Thoracic aorta (tissue), 2 donors: ENCODE measurements around the gene DNAL4. TPM values are rescaled to one million over a fixed set of nuclear protein-coding genes. Genes with fewer than 3 reads are reported as not detected.

Experiments
- ATAC-seq: fragments of 150-250 bp; one replicate; pipeline ENCODE4 v1.8.0; 2017; ENCODE audit warnings: low read depth; ENCODE audit not compliant: insufficient number of reproducible peaks, low FRiP score
- DNase-seq: peaks from one replicate; pipeline ENCODE4 v3.0.0-alpha.2; 2020; ENCODE audit warnings: low spot score
- H3K27ac ChIP-seq, 2 donors: fragments of 200-600 bp; sonication (generic); 1 replicate in 1 of 2; 2 replicates in 1 of 2; pipeline ENCODE4 v1.5.1; 2016; ENCODE audit warnings: mild to moderate bottlenecking in 2 of 2, moderate library complexity in 2 of 2
- H3K27me3 ChIP-seq: fragments of 200-600 bp; sonication (generic); replicated peaks from 2 replicates; pipeline ENCODE4 v1.6.0; 2016; ENCODE audit warnings: mild to moderate bottlenecking; ENCODE audit not compliant: insufficient read depth
- H3K36me3 ChIP-seq: fragments of 200-600 bp; sonication (generic); one replicate; pipeline ENCODE4 v1.5.1; 2016
- H3K4me1 ChIP-seq, 2 donors: fragments of 200-600 bp; sonication (generic); 1 replicate in 1 of 2; 2 replicates in 1 of 2; pipeline versions ENCODE4 v1.5.1 to v1.6.0; 2016; ENCODE audit warnings: low read depth in 2 of 2, mild to moderate bottlenecking in 1 of 2; ENCODE audit not compliant: control insufficient read depth in 1 of 2
- H3K4me3 ChIP-seq: fragments of 200-600 bp; sonication (generic); 2 replicates; pipeline ENCODE4 v1.5.1; 2016; ENCODE audit warnings: mild to moderate bottlenecking
- H3K9me3 ChIP-seq: fragments of 200-600 bp; sonication (generic); 2 replicates; pipeline ENCODE4 v1.5.1; 2016
- total RNA-seq, 2 donors: library from RNA; depleted of rRNA; stranded (reverse); fragments of >200 nt; gene quantifications; one replicate each; pipeline versions ENCODE4 v1.1.0 to v1.2.3, GENCODE V29; 2016
- TF ChIP-seq, protein P1 (sequence below): fragments of 200-600 bp; sonication (generic); IDR thresholded peaks from one replicate; pipeline ENCODE4 v1.5.1; 2019; ENCODE audit warnings: antibody characterized with exemption

The DNAL4 gene
- total RNA-seq, 2 donors from 2014 or later = 9.5 to 20.8 TPM

GRCh38 chr22:38728871-38729796 lies 64.8 kb downstream of the DNAL4 start:
- Histone ChIP-seq H3K27ac (no peak overlapping the region), H3K4me1 (peaks cover 22 to 37% of the 10 kb centered on the region in 2 donors), H3K9me3 (no peaks in the 10 kb centered on the region), H3K36me3 (peaks cover 72% of the 10 kb centered on the region), H3K4me3 (no peak overlapping the region), H3K27me3 (no peaks in the 10 kb centered on the region)
- DNase-seq (no peak), ATAC-seq (no peak)
- TF ChIP-seq, protein P1, sequence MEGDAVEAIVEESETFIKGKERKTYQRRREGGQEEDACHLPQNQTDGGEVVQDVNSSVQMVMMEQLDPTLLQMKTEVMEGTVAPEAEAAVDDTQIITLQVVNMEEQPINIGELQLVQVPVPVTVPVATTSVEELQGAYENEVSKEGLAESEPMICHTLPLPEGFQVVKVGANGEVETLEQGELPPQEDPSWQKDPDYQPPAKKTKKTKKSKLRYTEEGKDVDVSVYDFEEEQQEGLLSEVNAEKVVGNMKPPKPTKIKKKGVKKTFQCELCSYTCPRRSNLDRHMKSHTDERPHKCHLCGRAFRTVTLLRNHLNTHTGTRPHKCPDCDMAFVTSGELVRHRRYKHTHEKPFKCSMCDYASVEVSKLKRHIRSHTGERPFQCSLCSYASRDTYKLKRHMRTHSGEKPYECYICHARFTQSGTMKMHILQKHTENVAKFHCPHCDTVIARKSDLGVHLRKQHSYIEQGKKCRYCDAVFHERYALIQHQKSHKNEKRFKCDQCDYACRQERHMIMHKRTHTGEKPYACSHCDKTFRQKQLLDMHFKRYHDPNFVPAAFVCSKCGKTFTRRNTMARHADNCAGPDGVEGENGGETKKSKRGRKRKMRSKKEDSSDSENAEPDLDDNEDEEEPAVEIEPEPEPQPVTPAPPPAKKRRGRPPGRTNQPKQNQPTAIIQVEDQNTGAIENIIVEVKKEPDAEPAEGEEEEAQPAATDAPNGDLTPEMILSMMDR = no peak

Other genes starting within 250 kb of the DNAL4 start
- gene DMC1, start 224.0 kb downstream of the DNAL4 start, total RNA-seq = 1 to 10 TPM in 1 of 2 donors, not detected in 1; 3.1 TPM
- 1 to 10 TPM in 1 of 2 donors, under 1 TPM in 1; 0.71 to 1.9 TPM for gene FAM227A, start 137.8 kb downstream of the DNAL4 start, total RNA-seq
- 10 to 100 TPM; 13.8 TPM for gene CBY1, start 137.5 kb downstream of the DNAL4 start, total RNA-seq
- gene TOMM22, start 112.2 kb downstream of the DNAL4 start, total RNA-seq = 10 to 100 TPM; 16.1 to 35.8 TPM
- 10 to 100 TPM; 45.6 to 83.9 TPM for gene JOSD1, start 93.2 kb downstream of the DNAL4 start, total RNA-seq
- 10 to 100 TPM; 42.9 to 73.5 TPM for gene GTPBP1, start 88.2 kb downstream of the DNAL4 start, total RNA-seq
- 1,000 to 10,000 TPM; 1,125 to 1,215 TPM for gene SUN2, start 38.1 kb downstream of the DNAL4 start, total RNA-seq
- gene NPTXR, start 49.9 kb upstream of the DNAL4 start, total RNA-seq = 10 to 100 TPM; 29.3 to 50.8 TPM
- gene CBX6, start 78.1 kb upstream of the DNAL4 start, total RNA-seq = 100 to 1,000 TPM in 1 of 2 donors, 10 to 100 TPM in 1; 80.1 to 111 TPM
- 1 to 10 TPM in 1 of 2 donors, under 1 TPM in 1; 0.41 to 5.1 TPM for gene APOBEC3A, start 163.5 kb upstream of the DNAL4 start, total RNA-seq
- under 1 TPM in 1 of 2 donors, not detected in 1; 0.42 TPM for gene APOBEC3B, start 188.2 kb upstream of the DNAL4 start, total RNA-seq
- gene APOBEC3C, start 220.1 kb upstream of the DNAL4 start, total RNA-seq = 10 to 100 TPM in 1 of 2 donors, 1 to 10 TPM in 1; 5.5 to 22.3 TPM
- 1 to 10 TPM; 1.4 to 1.8 TPM for gene APOBEC3D, start 227.0 kb upstream of the DNAL4 start, total RNA-seq
- gene APOBEC3F, start 246.7 kb upstream of the DNAL4 start, total RNA-seq = under 1 TPM; 0.49 to 0.95 TPM